Calu3 (cell line): ENCODE measurements around the gene ZBTB39. TPM values are rescaled to one million over a fixed set of nuclear protein-coding genes. Genes with fewer than 3 reads are reported as not detected.

ENCODE experiments used
- BruUV-seq: library from RNA; stranded (reverse); fragments of 400-500 nt; replicated peaks from 2 replicates; lab custom pipeline; 2021; lab: Mats Ljungman, UMichigan
- CTCF ChIA-PET: fragments of 300-600 bp; sonication (Branson Sonifier 250); formaldehyde crosslinking; loops from one replicate; lab custom pipeline; 2022; ENCODE audit warnings: antibody characterized with exemption; lab: Charles Lee
- DNase-seq: peaks from one replicate; pipeline ENCODE4 v3.0.0; 2022
- H3K27ac Mint-ChIP-seq: one replicate; pipeline ENCODE4 v1.8.0; 2022; ENCODE audit warnings: mixed read lengths; ENCODE audit not compliant: unreplicated experiment
- H3K27me3 Mint-ChIP-seq: one replicate; pipeline ENCODE4 v1.8.0; 2022; ENCODE audit warnings: mixed read lengths; ENCODE audit not compliant: unreplicated experiment
- H3K36me3 Mint-ChIP-seq: one replicate; pipeline ENCODE4 v1.8.0; 2022; ENCODE audit warnings: mild to moderate bottlenecking, moderate library complexity, mixed read lengths; ENCODE audit not compliant: insufficient read depth, unreplicated experiment
- H3K4me1 Mint-ChIP-seq: one replicate; pipeline ENCODE4 v1.8.0; 2022; ENCODE audit warnings: mild to moderate bottlenecking, low read depth, mixed read lengths; ENCODE audit not compliant: unreplicated experiment
- H3K4me3 Mint-ChIP-seq: one replicate; pipeline ENCODE4 v1.8.0; 2022; ENCODE audit warnings: mild to moderate bottlenecking, low read depth, moderate library complexity, mixed read lengths; ENCODE audit not compliant: unreplicated experiment
- H3K9me3 Mint-ChIP-seq: one replicate; pipeline ENCODE4 v1.8.0; 2022; ENCODE audit warnings: low read depth, mixed read lengths; ENCODE audit not compliant: unreplicated experiment
- CTCF ChIP-seq: fragments of 200-600 bp; IDR thresholded peaks from one replicate; pipeline ENCODE4 v1.8.0; 2022; ENCODE audit warnings: antibody characterized with exemption; ENCODE audit not compliant: unreplicated experiment
- intact Hi-C: fragments of 100-400 bp; cut with micrococcal nuclease; formaldehyde crosslinking; loops from one replicate; pipeline ENCODE4 v1.10.0; 2022; ENCODE audit not compliant: unreplicated experiment
- total RNA-seq: library from RNA; stranded (reverse); gene quantifications from 2 replicates; pipeline ENCODE4 v1.2.3, GENCODE V29; 2022

The ZBTB39 gene
- total RNA-seq, 1 experiment from 2014 or later: 10.8 TPM

- no peak for DNase-seq
- Mint-ChIP-seq H3K27ac (no peak overlapping the region), H3K36me3 (no peaks in the 10 kb centered on the region), H3K9me3 (no peaks in the 10 kb centered on the region), H3K27me3 (peaks cover 47% of the 10 kb centered on the region), H3K4me3 (no peak overlapping the region), H3K4me1 (peaks cover 16% of the 10 kb centered on the region)
- BruUV-seq: no TSS peak
- intact Hi-C loops: no loop called here
- CTCF ChIA-PET: interaction anchor here (1.2 kb wide), 1 partner anchor 64 kb away, joined by 3 read pairs; no protein-coding TSS in a partner anchor
- no peak for TF ChIP-seq CTCF
Measured at GRCh38 chr12:57047981-57048380, 41.6 kb upstream of the ZBTB39 start.

GRCh38 chr12:57046947-57047890, 40.9 kb upstream of the ZBTB39 start:
- Mint-ChIP-seq H3K4me3 (no peak overlapping the region), H3K36me3 (no peaks in the 10 kb centered on the region), H3K4me1 (peaks cover 16% of the 10 kb centered on the region), H3K27ac (no peak overlapping the region), H3K27me3 (peaks cover 55% of the 10 kb centered on the region), H3K9me3 (no peaks in the 10 kb centered on the region)
- intact Hi-C loops: no loop called here
- no TSS peak for BruUV-seq
- no peak for DNase-seq
- CTCF ChIA-PET: interaction anchor here (1.2 kb wide), 1 partner anchor 65 kb away, joined by 3 read pairs; no protein-coding TSS in a partner anchor
- TF ChIP-seq CTCF: no peak

- CTCF ChIA-PET: no interaction called here
- Mint-ChIP-seq H3K36me3 (no peaks in the 10 kb centered on the region), H3K9me3 (no peaks in the 10 kb centered on the region), H3K4me1 (peaks cover 16% of the 10 kb centered on the region), H3K27me3 (peaks cover 65% of the 10 kb centered on the region), H3K27ac (no peak overlapping the region), H3K4me3 (no peak overlapping the region)
- BruUV-seq: no TSS peak
- intact Hi-C loops: no loop called here
- TF ChIP-seq CTCF: no peak
- no peak for DNase-seq
Measured at GRCh38 chr12:57046086-57046791, 39.9 kb upstream of the ZBTB39 start.

DNA sequence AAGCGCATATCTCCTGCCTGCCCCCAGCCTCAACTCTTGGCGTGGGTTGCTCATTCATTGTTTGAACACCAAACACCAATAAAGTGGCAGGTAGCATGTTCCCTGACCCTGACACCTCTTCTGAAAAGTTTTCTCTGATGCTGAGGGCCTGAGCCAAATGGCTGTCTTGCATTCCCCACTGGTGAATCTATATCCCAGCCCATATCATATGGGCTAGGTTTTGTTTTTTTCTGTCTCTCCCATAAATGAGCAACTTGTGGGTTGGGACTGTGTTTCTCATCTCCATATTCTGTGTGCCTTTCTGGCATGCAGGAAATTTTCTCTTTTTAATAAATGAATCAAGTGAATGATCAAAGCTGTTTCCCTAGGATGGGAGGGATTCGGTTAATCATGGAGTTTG, 38.5 kb upstream of the ZBTB39 start:
- TF ChIP-seq CTCF: no peak
- CTCF ChIA-PET: no interaction called here
- no peak for DNase-seq
- intact Hi-C loops: no loop called here
- H3K27ac Mint-ChIP-seq: no peak overlapping the region
- no peaks in the 10 kb centered on the region for H3K36me3 Mint-ChIP-seq
- H3K9me3 Mint-ChIP-seq: no peaks in the 10 kb centered on the region
- H3K27me3 Mint-ChIP-seq: peaks cover 78% of the 10 kb centered on the region
- H3K4me3 Mint-ChIP-seq: no peak overlapping the region
- no TSS peak for BruUV-seq
- peaks cover 16% of the 10 kb centered on the region for H3K4me1 Mint-ChIP-seq
